ENCODE results near the gene HMGXB3.
A peak's percentile ranks its signal among the peaks of the same experiment; 100 is the strongest.

Gene HMGXB3

DNA sequence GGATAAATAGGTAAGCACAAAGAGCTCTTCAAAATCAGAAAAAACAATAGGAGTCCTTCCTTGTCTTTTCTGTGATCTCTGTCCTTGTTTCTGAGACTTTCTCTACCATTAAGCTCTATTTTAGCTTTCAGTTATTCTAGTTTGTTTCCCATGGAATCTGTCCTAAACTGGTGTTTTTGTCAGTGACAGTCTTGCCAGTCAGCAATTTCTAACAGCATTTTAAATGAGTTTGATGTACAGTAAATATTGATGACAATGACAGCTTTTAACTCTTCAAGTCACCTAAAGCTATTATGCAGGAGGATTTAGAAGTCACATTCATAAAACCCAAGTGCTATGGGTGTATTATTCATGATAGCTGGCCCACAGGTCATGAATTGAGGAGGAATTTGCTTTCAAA is 18.0 kb upstream of the HMGXB3 start:
- no peak for DNase-seq

- DNase-seq: no peak
Observed at GRCh38 chr5:149988126-149988525, 12.4 kb upstream of the HMGXB3 start.

- peak; percentile 67 to 74 for DNase-seq
Observed at GRCh38 chr5:149990518-149991376, 9.8 kb upstream of the HMGXB3 start.

- DNase-seq: no peak
Observed at GRCh38 chr5:149993471-149993870, 7.1 kb upstream of the HMGXB3 start.

DNA sequence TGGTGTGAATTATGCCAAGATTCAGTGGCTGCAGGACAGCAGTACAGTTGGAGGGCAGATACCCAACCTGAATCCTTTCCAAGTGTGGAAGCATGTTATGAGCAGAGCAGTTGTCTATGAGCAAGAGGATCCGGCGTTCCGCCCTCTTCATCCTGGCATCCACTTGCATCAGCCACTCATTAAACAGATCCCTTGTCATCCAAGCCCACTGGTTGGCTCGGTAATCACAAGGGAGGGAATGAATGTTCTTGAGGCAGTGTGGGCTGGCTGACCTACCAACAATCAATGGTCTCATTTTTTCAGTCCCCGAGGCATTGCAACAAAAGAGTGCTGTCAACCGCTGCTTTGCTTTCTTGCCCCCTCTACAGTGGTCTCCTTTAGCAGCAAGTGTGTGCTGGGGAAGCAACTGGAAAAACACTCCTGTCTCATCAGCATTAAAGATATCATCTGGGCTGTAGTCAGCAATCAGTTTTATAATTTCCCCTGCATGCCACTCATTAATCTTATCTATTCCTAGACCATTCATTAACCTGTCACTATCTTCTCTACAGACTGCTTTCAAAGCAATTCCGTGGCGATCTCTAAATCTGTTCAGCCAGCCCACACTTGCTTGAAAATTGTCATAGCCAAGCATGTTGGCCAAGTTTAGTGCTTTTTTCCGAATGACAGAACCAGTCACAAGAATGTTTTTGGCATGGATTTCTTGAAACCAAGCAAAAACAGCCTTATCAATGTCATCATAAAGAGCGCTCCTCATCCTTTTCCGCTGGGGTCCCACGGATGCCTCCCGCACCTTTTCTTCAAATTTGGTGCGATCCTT is 4.9 kb upstream of the HMGXB3 start:
- DNase-seq: no peak

DNA sequence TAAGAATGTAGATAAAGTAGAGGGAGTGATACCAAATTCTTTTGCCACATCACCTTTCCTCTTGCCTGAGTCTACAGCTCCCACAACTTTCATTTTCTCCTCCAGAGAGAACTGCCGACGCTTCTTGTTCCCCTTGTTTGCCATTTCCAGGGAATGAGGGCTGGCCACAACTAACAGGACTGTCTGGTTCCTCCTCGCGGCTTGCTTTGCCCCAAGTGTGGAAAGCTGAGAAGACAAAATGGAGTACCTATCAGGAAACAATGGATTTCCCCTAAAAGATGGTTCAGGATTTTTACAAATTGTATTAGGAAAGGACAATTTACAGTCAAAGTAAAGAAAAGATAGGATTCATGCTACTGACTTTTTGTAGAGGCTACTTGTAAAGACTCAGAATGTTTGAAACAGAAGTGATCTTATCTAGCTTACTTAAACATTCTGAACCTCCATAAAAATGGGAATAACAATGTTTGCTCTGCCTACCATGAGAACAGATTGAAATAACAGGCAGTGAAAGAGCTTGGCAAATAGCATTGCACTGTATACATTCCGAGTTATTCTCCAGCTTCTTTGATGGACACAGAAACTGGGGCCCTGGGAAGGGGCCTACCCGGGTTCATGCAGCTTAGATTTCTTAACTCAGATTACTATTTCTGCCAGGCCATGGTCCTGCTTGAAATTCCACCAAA is 4.2 kb upstream of the HMGXB3 start:
- no peak for DNase-seq

GRCh38 chr5:149998281-149998680 is 2.3 kb upstream of the HMGXB3 start:
- no peak for DNase-seq

DNA sequence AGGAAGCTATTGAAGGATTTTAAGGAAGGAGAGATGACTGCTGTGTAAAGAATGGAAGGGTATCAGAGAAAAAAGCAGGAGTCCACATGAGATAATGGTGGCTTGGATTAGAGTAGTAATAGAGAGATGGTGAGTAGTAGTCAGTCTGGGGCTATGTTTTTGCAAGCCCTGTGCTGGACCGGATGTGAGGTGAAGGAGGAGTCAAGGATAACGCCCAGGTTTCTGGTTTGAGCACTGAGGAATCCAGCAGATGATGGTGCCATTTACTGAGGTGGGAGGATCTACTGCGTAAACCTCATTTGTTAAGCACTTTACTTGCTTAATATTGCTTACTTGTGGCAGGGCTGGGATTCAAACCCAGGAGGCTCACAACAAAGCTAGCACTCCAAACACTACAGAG is 1.2 kb upstream of the HMGXB3 start:
- no peak for DNase-seq

GRCh38 chr5:149999866-150000255 is 678 bp upstream of the HMGXB3 start:
- DNase-seq: no peak

DNA sequence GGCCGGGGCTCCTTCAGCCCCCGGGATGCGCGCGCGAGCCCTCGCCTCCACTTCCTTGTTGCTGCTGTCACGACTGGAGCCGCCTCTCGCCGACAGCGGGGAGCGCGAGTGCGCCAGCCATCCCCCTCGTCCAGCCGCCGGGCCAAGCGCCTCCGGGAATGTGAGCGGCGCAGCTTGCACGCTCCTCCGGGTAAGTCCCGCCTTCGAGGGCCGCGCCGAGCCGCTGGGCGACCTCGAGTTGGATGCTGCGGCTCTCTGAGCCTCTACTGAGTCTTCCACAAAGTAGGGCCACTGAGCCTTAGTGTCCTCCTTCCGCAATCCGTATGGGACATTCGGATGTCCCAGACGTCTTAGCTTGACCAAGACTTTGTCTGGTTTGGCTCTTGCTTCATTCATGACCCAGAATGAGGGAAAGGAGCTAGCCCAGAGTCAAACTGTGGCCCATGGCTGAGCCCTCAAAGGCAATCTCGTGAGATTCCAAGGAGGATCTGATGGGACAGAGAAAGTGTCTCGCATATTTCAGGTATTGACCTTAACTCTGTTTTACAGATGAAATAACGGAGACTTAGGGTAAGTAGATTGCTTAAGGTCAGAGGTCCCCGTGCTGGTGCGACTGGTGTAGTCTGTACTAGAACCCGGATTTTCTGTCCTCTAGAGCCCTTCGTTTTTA is 586 bp downstream of the HMGXB3 start:
- DNase-seq: peak; percentile 17 to 25

GRCh38 chr5:150001660-150002486 is 1.3 kb downstream of the HMGXB3 start:
- DNase-seq: peak; percentile 71 to 78

- DNase-seq: no peak
Observed at GRCh38 chr5:150006318-150006717, 5.8 kb downstream of the HMGXB3 start.

GRCh38 chr5:150007050-150007449 is 6.5 kb downstream of the HMGXB3 start:
- DNase-seq: no peak

DNA sequence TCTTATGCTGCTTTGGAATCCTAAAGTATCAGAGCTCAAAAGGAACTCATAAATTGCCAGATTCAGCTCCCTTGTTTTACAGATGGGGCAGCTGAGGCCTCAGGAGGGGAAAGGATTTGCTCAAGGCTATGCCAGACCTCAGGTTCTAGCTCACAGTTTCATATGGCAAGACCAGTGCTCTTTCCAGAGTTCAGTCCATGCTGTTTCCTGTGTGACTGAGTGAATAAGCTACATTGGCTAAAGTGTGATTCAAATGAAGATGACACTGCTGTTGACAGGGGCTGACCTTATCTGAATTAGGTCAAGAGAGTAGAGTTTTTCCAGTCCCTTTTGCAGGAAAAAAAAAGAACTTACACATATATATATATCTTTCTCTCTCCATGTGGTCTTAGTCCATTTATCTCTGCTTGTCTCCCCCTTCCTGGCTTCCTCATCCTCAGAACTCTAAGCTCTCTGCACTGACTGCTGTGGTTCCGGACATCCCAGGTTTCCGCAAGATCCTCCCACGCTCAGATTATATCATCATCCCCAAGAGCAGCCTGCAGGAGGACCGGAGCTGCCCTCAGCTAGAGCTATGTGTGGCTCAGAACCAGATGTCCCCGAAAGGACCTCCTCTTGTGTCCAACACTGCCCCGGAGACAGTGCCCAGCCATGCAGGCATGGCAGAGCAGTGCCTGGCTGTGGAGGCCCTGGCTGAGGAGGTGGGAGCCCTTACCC is 9.3 kb downstream of the HMGXB3 start:
- no peak for DNase-seq

DNA sequence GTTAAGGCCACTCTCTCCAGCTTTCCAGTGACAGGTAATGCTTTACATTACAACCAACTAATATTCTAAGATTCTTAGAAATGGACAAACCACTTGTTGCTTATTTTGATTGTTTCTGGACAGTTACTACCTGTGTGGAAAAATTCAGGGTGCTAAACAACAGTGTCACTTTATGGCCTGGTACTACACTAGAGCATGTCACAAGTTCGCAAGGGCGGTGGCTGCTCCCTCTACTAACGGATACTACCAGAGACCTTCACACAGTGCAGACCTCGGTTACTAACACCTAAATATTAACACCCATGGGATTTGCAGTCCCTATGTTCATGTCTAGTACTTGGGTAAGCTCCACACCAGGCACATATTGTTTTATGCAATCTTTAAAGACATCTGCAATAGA is 13.4 kb downstream of the HMGXB3 start:
- no peak for DNase-seq

- DNase-seq: no peak
Observed at GRCh38 chr5:150014456-150014855, 13.9 kb downstream of the HMGXB3 start.

DNA sequence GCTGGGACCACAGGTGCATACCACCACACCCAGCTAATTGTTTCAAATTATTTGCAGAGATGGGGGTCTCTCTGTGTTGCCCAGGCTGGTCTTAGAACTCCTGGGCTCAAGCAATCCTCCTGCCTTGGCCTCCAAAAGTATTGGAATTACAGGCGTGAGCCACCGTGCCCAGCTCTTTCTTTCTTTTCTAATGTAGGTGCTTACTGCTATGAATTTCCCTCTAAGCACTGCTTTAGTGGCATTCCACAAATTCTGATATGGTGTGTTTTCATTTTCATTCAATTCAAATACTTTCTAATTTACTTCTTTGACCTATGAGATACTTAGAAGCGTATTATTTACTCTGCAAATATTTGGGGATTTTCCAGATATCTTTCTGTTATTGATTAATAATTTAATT is 14.9 kb downstream of the HMGXB3 start:
- no peak for DNase-seq

DNA sequence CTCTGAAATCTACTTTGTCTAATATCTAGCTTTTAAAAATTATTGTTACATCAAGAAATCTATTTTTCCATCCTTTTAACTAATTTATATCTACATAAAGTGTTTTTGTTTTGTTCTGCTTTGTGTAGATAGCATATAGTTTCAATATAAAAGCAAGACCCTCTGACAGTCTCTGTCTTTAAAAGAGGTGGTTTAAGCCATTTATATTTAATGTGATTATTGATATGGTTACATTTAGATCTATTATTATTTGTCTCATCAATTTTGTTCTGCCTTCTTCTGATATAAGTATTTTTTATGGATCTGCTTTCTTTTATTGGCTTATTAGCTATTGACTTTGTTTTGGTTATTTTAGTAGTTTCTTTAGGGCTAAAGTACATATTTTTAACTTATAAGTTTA is 16.0 kb downstream of the HMGXB3 start:
- no peak for DNase-seq

- no peak for DNase-seq
Observed at GRCh38 chr5:150017226-150018005, 16.9 kb downstream of the HMGXB3 start.

- no peak for DNase-seq
Observed at GRCh38 chr5:150020249-150020648, 19.7 kb downstream of the HMGXB3 start.

Measured in CD4-positive, alpha-beta T cell treated with Interleukin-1 beta for 1 hour (primary cell).